ENCODE results near the gene DMP1.
"Not testable (repeated sequence)": the region's sequence is repeated elsewhere in the genome, so short reads cannot be mapped to it uniquely, and the experiment has no call there.

DMP1 gene

DNA sequence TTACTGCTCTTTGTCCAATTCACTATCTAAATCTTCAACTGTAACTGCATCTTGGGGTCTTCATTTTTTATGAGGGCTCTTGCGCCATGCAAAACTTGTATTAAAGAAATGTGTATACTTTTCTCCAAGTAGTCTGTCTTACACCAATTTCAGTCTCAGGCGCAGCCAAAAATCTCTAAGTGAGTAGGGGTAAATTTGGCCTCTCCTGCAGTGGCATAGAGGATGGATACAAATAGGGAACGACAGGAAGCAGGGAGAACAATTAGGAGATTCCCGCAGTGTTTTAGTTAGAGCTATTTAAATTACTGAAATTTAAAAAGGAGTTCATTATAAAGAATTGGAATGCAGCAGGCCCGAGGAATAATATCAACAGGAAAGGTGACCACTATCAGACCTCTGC lies 30.2 kb downstream of the DMP1 start:
- no peak for DNase-seq (ENCODE audit: low spot score)

DNA sequence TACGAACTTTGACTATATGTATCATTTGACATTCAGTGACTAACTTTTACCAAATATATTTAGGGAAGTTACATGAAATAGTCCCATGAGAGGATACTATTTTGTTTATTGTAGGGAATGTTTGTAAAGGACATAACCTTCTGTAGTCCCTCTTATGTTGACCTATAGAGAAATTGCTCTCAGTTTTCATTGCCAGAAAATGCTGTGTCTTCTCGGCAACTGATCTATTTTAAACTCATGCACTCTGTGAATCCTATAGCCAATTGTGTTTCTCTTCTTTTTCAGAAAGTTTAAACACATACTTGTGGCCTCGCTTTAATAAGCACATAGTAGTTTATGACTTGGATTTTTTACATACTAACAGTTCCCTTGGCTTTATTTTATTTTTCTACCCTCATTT lies 38.2 kb downstream of the DMP1 start:
- no peak for DNase-seq (ENCODE audit: low spot score)

DNA sequence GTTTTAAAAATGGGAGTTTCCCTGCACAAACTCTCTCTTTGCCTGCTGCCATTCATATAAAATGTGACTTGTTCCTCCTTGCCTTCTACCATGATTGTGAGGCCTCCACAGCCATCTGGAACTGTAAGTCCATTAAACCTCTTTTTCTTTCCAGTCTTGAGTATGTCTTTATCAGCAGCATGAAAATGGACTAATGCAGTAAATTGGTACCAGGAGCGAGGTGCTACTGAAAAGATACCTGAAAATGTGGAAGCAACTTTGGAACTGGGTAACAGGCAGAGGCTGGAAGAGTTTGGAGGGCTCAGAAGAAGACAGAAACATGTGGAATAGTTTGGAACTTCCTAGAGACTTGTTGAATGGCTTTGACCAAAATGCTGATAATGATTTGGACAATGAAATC lies 40.9 kb downstream of the DMP1 start:
- not testable (repeated sequence) for DNase-seq (ENCODE audit: low spot score)

DNA sequence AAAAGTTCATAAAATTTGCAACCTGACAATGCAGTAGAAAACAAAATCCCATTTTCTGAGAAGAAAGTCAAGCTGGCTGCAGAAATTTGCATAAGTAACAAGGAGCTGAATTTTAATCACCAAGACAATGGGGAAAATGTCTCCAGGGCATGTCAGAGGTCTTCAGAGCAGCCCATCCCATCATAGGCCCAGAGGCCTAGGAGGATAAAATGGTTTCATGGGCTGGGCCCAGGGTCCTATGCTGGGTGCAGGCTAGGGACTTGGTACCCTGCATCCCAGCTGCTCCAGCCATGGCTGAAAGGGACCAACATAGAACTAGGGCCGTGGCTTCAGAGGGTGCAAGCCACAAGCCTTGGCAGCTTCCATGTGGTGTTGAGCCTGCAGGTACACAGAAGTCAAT lies 42.0 kb downstream of the DMP1 start:
- not testable (repeated sequence) for DNase-seq (ENCODE audit: low spot score)

DNA sequence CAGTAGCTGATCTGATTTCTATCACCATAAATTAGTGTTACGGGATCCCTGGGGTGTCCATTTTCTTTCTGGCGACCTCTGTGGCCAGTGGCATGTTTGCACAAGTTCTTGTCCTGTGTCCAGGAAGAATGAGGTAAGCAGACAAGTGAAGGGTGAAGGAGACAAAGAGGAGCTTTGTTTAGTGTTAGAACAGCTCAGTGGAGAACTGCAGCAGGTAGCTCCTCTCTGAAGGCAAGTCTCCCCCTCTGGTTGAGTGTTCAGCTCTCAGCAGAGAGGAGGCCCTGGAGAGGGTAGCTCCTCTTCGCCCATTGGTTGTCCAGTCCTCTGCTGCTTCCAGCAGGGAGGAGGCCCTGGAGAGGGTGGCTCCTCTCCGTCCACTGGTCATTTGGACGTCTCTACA lies 47.2 kb downstream of the DMP1 start:
- no peak for DNase-seq (ENCODE audit: low spot score)

DNA sequence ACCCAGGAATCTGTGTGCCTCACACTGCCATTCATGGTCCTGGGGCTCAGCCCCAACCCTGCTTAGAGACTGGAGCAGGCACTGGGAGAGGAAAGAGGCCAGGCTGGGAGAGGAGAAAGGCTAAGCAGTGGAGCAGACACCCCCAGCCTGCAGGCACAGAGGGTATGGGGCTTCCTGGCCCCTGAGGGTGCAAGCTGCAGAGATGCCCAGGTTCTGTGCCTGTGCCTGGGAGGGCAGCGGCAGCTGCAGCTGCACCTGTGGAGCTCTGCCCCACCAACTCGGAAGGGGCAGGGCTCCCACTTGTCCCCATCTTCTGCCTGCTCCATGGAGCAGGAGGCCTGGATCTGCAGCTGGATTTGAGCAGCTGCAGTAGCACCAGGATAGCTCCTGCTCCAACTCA lies 47.9 kb downstream of the DMP1 start:
- no peak for DNase-seq (ENCODE audit: low spot score)

DNA sequence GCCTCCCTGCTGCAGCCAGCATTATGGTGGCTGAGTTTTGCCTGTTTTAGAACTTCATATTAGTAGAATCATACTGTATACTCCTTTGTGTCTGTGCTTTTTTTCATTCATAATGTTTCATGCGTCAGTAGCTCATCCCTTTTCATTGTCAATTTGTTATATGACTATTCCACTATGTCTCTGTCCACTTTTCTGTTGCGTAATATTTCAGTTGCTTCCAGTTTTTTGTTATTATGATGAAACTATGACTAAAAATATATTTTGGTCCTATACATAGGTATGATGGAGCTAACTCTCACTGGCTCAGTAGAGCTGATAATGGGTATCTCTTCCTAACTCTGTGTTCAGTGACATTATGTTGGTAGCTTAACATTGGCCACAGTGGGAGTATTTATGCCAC lies 48.3 kb downstream of the DMP1 start:
- no peak for DNase-seq (ENCODE audit: low spot score)

DNA sequence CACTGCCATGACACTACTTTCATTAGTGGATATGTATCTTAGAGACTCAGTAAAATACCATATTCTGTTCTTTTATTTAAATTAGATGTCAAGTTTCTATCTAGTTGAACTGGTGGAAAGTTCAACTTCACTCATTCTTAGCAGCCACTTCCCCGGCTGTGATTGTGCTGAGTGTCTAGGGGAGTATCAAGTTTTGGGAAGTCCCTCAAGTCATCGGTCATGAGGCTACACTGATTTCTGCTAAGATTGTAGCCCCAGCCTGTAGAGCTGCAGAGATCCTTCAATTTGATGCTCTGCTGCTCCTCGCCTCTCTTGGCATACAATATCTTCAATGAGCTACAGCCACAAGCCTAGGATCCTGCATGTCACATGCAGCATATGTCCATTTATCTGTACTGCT lies 53.9 kb downstream of the DMP1 start:
- no peak for DNase-seq (ENCODE audit: low spot score)

DNA sequence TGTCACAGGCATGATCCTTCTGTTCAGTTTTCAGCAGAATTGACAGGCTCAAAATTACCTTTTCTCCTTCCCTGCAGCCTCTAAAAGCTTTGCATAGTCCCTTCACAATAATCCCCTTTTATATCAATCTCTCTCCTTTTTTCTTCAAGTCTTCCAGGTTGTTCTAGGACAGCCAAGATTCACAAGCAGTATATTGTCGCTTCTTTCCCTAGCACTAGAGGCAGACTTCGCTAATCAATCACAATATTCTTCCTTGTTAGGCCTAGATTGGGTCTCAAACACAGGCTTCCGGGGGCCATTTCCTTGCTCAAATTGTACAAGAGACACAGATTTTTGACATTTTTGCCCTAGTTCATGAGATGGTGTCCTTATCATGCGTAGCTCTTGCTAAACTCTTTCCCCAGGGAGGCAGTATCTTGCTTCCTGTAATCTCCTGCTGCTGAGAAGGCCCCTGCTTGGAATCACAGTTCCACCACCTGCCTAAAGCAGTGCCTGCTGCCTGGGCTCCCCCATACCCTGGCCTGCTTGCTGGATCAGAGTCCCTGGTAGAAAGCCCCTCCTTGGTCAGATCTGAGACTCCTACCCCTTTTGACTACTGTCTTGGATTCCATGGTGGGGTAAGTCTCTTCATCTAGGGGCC lies 57.3 kb downstream of the DMP1 start:
- DNase-seq (ENCODE audit: low spot score), result no peak
